H1 (cell line): ENCODE measurements around the gene CDC14B. TPM values are rescaled to one million over a fixed set of nuclear protein-coding genes. Genes with fewer than 3 reads are reported as not detected.

Experiments
- BRCA1 ChIP-seq: IDR thresholded peaks from 2 replicates; pipeline ENCODE4 v1.6.1; 2012; ENCODE audit warnings: low read depth, low read length, improper control_type of control experiment
- RAD21 ChIP-seq, 2 experiments: IDR thresholded peaks in 1 of 2; conservative IDR thresholded peaks in 1 of 2; 2 replicates each; pipeline ENCODE4 v1.6.1; 2011; ENCODE audit warnings: low read depth in 2 of 2, low read length in 2 of 2, improper control_type of control experiment in 1 of 2, inconsistent platforms in 1 of 2, mild to moderate bottlenecking in 1 of 2, moderate library complexity in 1 of 2
- RFX5 ChIP-seq: IDR thresholded peaks from 2 replicates; pipeline ENCODE4 v1.6.1; 2011; ENCODE audit warnings: low read depth, low read length, improper control_type of control experiment, borderline replicate concordance
- polyA plus RNA-seq, 7 experiments: library from polyadenylated mRNA; depleted of rRNA in 3 of 7; stranded (reverse) in 5 of 7; unstranded in 2 of 7; fragments of >200 nt in 5 of 7; fragments of 200-250 nt in 2 of 7; gene quantifications; 1 replicate in 5 of 7; 2 replicates in 1 of 7; 4 replicates in 1 of 7; pipeline versions ENCODE4 v1.2.1 to v1.2.3, GENCODE V29; 2011 to 2013; ENCODE audit warnings: missing spikeins in 2 of 7, mixed read lengths in 2 of 7
- total RNA-seq: library from RNA; stranded (reverse); fragmentation: NEBNext Ultra II Directional; extraction: Animal tissue kit (Norgen Biotek cat#: 25700); gene quantifications from 2 replicates; pipeline ENCODE4 v1.2.1, GENCODE V29; 2021

The CDC14B gene
- total and polyA plus RNA-seq, 2 of the 8 experiments (the other 6 are each of a cell fraction or from before 2014, with no cell fraction given), result 17.2 to 44.6 TPM

DNA sequence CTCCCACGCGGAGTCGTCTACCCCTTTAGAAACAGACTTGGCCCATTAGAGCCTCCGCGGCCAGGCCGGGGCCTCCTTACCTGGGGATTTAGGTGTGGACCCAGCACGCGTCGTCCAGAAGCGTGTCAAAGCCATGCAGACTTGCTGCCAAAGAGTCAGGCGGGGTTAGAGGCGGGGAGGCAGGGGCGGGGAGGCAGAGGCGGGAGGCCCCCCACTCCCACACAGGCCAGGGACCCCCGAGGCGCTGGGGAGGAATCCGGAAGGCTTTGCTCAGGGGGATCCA is 122.6 kb downstream of the CDC14B start (continued):
- TF ChIP-seq RFX5 (no peak), BRCA1 (no peak), RAD21 (IDR thresholded peaks at IDR 0.05 in 1 of 2, conservative IDR thresholded peaks at IDR 0.05 in 1 of 2; ENCODE audit: low read depth in 2 of 2, low read length in 2 of 2) (no peak)
